Colonic mucosa (tissue), 4 donors: ENCODE results near the gene NUP210L. TPM values are rescaled to one million over a fixed set of nuclear protein-coding genes. Genes with fewer than 3 reads are reported as not detected.
"Not testable (repeated sequence)": the region's sequence is repeated elsewhere in the genome, so short reads cannot be mapped to it uniquely, and the experiment has no call there.

Experiments
- DNase-seq: peaks from one replicate; pipeline ENCODE4 v3.0.0-alpha.2; 2020
- H3K27ac ChIP-seq: fragments of 200-600 bp; one replicate; pipeline ENCODE4 v1.8.0; 2021
- H3K27me3 ChIP-seq: fragments of 200-600 bp; one replicate; pipeline ENCODE4 v1.8.0; 2021
- H3K36me3 ChIP-seq: fragments of 200-600 bp; one replicate; pipeline ENCODE4 v1.8.0; 2021
- H3K4me1 ChIP-seq: fragments of 200-600 bp; one replicate; pipeline ENCODE4 v1.8.0; 2021; ENCODE audit warnings: mild to moderate bottlenecking
- H3K4me3 ChIP-seq: fragments of 200-600 bp; one replicate; pipeline ENCODE4 v1.8.0; 2021
- H3K9ac ChIP-seq, 2 donors: one replicate each; pipeline ENCODE4 v1.7.0; 2013; ENCODE audit warnings: control low read depth in 2 of 2, low read depth in 2 of 2, low read length in 2 of 2
- H3K9me3 ChIP-seq: fragments of 200-600 bp; one replicate; pipeline ENCODE4 v1.8.0; 2021
- intact Hi-C: fragments of 100-400 bp; cut with DNase I; formaldehyde crosslinking; loops from one replicate; pipeline ENCODE4 v1.14.1; 2022
- total RNA-seq, 2 donors: library from RNA; stranded (reverse); fragmentation: NEBNext Ultra II Directional in 1 of 2; extraction: Animal tissue kit (Norgen Biotek cat#: 25700) in 1 of 2; gene quantifications; one replicate each; pipeline ENCODE4 v1.2.1, GENCODE V29; 2021
- TF ChIP-seq, protein P1 (sequence below): fragments of 200-600 bp; IDR thresholded peaks from one replicate; pipeline ENCODE4 v1.8.0; 2022; ENCODE audit warnings: antibody characterized with exemption, mild to moderate bottlenecking
- donor health status: healthy.
- donor health status: DM: no; HTN: no; CAD: no.
- donor health status: DM: no; HTN: no; CAD: no.

Gene NUP210L
- total RNA-seq, 2 donors from 2014 or later: 0.10 to 0.11 TPM

DNA sequence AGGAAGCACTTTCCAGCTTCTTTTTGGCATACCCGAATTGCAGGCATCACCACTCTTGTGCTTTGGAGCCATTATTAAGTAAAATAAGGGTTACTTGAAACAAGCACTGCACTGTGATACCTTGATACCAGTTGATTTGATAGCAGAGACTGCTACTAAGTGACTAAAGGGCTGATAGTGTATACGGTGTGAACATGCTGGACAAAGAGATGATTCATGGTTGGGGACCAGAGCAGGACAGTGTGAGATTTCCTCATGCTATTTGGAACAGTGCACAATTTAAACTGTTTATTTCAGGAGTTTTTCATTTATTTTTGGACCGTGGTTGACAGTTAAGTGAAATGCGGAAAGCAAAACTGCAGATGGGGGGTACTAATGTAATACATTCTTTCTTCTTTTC lies 154.5 kb downstream of the NUP210L start:
- TF ChIP-seq, protein P1, sequence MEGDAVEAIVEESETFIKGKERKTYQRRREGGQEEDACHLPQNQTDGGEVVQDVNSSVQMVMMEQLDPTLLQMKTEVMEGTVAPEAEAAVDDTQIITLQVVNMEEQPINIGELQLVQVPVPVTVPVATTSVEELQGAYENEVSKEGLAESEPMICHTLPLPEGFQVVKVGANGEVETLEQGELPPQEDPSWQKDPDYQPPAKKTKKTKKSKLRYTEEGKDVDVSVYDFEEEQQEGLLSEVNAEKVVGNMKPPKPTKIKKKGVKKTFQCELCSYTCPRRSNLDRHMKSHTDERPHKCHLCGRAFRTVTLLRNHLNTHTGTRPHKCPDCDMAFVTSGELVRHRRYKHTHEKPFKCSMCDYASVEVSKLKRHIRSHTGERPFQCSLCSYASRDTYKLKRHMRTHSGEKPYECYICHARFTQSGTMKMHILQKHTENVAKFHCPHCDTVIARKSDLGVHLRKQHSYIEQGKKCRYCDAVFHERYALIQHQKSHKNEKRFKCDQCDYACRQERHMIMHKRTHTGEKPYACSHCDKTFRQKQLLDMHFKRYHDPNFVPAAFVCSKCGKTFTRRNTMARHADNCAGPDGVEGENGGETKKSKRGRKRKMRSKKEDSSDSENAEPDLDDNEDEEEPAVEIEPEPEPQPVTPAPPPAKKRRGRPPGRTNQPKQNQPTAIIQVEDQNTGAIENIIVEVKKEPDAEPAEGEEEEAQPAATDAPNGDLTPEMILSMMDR: no peak
- H3K9ac ChIP-seq: no peak overlapping the region
- no peaks in the 10 kb centered on the region for H3K9me3 ChIP-seq
- no peaks in the 10 kb centered on the region for H3K27me3 ChIP-seq
- intact Hi-C loops: no loop called here
- H3K27ac ChIP-seq: no peak overlapping the region
- no peaks in the 10 kb centered on the region for H3K4me1 ChIP-seq
- no peak for DNase-seq
- H3K4me3 ChIP-seq: no peak overlapping the region
- no peaks in the 10 kb centered on the region for H3K36me3 ChIP-seq

DNA sequence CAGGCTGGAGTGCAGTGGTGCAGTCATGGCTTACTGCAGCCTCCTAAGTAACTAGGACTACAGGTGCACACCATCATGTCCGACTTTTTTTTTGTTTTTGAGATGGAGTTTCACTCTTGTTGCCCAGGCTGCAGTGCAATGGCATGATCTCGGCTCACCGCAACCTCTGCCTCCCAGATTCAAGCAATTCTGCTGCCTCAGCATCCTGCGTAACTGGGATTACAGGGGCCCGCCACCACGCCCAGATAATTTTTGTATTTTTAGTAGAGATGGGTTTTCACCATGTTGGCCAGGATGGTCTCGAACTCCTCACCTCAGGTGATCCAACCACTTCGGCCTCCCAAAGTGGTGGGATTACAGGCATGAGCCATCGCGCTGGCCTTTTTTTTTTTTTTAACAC lies 158.0 kb downstream of the NUP210L start:
- H3K9me3 ChIP-seq, H3K4me3 ChIP-seq, H3K9ac ChIP-seq, H3K27me3 ChIP-seq, intact Hi-C loops, H3K27ac ChIP-seq, DNase-seq, H3K4me1 ChIP-seq, H3K36me3 ChIP-seq: not testable (repeated sequence)

DNA sequence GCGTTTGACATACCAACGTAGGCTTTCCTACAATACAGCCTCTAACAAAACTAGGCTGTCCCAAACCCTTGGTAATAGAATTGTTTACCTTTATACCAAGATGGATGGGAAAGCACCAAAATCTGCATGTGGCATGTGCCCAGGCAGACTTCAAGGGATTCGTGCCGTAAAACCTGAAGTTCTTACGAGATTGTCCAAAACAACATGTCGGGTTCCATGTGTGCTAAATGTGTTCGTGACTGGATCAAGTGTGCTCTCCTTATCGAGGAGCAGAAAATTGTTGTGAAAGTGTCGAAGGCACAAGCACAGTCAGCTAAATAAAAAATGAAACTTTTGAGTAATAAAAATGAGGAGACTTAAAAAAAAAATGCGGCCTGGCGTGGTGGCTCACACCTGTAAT lies 159.2 kb downstream of the NUP210L start:
- Histone ChIP-seq H3K9ac (no peak overlapping the region), H3K9me3 (no peaks in the 10 kb centered on the region), H3K4me1 (peaks cover 4% of the 10 kb centered on the region), H3K27ac (no peak overlapping the region), H3K4me3 (no peak overlapping the region), H3K36me3 (no peaks in the 10 kb centered on the region), H3K27me3 (no peaks in the 10 kb centered on the region)
- TF ChIP-seq, protein P1: no peak
- intact Hi-C loops: no loop called here
- DNase-seq: no peak

DNA sequence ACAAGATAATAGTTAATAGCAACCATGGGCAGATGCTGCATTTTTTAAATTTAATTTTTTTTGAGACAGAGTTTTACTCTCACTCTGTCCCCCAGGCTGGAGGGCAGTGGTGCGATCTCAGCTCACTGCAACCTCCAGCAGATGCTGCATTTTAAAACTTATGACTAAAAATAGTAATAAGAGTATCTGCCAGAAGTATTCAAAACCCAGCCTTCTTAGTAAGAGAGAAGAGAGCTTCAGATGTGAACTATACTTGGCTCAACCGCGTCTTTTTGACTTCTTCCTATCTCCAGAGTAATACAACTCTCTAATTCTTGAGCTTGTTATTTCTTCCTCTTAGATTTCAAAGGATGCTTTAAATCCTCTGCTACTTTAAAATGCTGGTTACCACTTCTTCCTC lies 159.7 kb downstream of the NUP210L start:
- Histone ChIP-seq H3K27ac (no peak overlapping the region), H3K4me3 (no peak overlapping the region)
- intact Hi-C loops: no loop called here

DNA sequence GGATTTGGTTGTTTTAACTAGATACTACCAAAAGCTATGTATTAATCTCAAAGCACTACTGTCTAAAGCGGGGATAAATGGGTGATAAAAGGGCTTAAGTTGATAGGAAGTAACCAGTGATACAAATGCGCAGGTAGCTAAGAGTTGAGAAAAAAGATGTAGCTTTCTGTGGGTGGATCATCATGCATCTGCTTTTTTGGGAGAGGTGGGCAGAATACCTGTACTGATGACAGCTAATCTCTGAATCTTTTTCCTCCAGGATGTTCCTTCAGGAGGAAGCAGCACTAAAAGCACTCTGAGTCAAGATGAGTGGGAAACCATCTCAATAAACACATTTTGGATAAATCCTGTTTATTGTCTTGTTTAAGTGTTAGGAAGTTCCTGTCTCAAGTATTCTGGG lies 163.1 kb downstream of the NUP210L start:
- H3K27ac ChIP-seq: no peak overlapping the region
- TF ChIP-seq, protein P1: no peak
- intact Hi-C loops: no loop called here
- H3K36me3 ChIP-seq: no peaks in the 10 kb centered on the region
- no peaks in the 10 kb centered on the region for H3K9me3 ChIP-seq
- H3K9ac ChIP-seq: peak overlapping the region; percentile 82 to 98
- no peak for DNase-seq
- H3K27me3 ChIP-seq: no peaks in the 10 kb centered on the region
- peak overlapping the region; percentile 87 for H3K4me3 ChIP-seq
- H3K4me1 ChIP-seq: peaks cover 4% of the 10 kb centered on the region

More for the DNA sequence above, 159.7 kb downstream of the NUP210L start:
- no peaks in the 10 kb centered on the region for H3K9me3 ChIP-seq
- no peak for DNase-seq
- H3K36me3 ChIP-seq: no peaks in the 10 kb centered on the region
- TF ChIP-seq, protein P1: no peak
- peaks cover 4% of the 10 kb centered on the region for H3K4me1 ChIP-seq
- H3K9ac ChIP-seq: no peak overlapping the region
- no peaks in the 10 kb centered on the region for H3K27me3 ChIP-seq

DNA sequence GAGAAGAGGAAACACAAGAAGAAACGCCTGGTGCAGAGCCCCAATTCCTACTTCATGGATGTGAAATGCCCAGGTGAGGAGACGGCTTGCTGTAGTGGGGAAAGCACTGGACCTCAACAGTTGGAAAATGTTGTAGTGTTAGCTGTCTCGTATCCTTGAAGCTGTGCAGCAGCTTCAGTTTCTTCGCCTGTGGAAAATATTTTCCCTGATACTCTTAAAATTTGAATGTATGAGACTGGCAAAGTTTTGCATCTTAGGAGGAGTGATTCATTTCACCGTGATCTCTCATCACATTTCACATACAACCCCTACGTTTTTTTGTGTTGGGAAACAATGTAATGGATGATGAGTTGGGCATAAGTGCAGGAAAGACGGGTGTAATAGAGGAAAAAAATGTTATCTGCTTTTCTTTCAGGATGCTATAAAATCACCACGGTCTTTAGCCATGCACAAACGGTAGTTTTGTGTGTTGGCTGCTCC lies 163.7 kb downstream of the NUP210L start:
- Histone ChIP-seq H3K27ac (peak overlapping the region; percentile 81), H3K9me3 (no peaks in the 10 kb centered on the region), H3K36me3 (no peaks in the 10 kb centered on the region), H3K27me3 (no peaks in the 10 kb centered on the region), H3K9ac (peak overlapping the region; percentile 82 to 98), H3K4me3 (peak overlapping the region; percentile 87), H3K4me1 (peaks cover 4% of the 10 kb centered on the region)
- no peak for DNase-seq
- TF ChIP-seq, protein P1: no peak
- intact Hi-C loops: no loop called here
